ENCODE results near the gene CNTN5. TPM values are rescaled to one million over a fixed set of nuclear protein-coding genes. Genes with fewer than 3 reads are reported as not detected.

The CNTN5 gene
- total and polyA plus RNA-seq, 2 donors, result 0.07 to 0.14 TPM

- 87% methylated on average over 1 of the region's 1 CpG for WGBS
- Histone ChIP-seq H3K36me3 (ENCODE audit: control insufficient read depth in 2 of 2, insufficient read depth in 2 of 2, low read length in 1 of 2) (no peaks in the 10 kb centered on the region), H3K4me3 (ENCODE audit: low read length in 2 of 2) (no peak overlapping the region), H3K27me3 (ENCODE audit: control insufficient read depth in 2 of 2, insufficient read depth in 1 of 2, low read length in 1 of 2) (no peaks in the 10 kb centered on the region), H3K27ac (ENCODE audit: low read depth in 1 of 2, low read length in 1 of 2) (no peak overlapping the region), H3K9me3 (ENCODE audit: control insufficient read depth in 2 of 2, insufficient read depth in 1 of 2, low read length in 1 of 2) (no peaks in the 10 kb centered on the region), H3K4me1 (ENCODE audit: control insufficient read depth in 2 of 2, insufficient read depth in 2 of 2, low read length in 2 of 2) (no peaks in the 10 kb centered on the region)
- no peak for DNase-seq (ENCODE audit: low read depth in 6 of 9, low spot score in 9 of 9)
Measured at GRCh38 chr11:99192716-99193115, 172.0 kb downstream of the CNTN5 start.

GRCh38 chr11:99197477-99197876, 176.7 kb downstream of the CNTN5 start:
- no peak for DNase-seq (ENCODE audit: low read depth in 6 of 9, low spot score in 9 of 9)
- 49% methylated on average over 1 of the region's 1 CpG for WGBS
- Histone ChIP-seq H3K4me1 (ENCODE audit: control insufficient read depth in 2 of 2, insufficient read depth in 2 of 2, low read length in 2 of 2) (no peaks in the 10 kb centered on the region), H3K36me3 (ENCODE audit: control insufficient read depth in 2 of 2, insufficient read depth in 2 of 2, low read length in 1 of 2) (no peaks in the 10 kb centered on the region), H3K27ac (ENCODE audit: low read depth in 1 of 2, low read length in 1 of 2) (no peak overlapping the region), H3K9me3 (ENCODE audit: control insufficient read depth in 2 of 2, insufficient read depth in 1 of 2, low read length in 1 of 2) (no peaks in the 10 kb centered on the region), H3K4me3 (ENCODE audit: low read length in 2 of 2) (no peak overlapping the region), H3K27me3 (ENCODE audit: control insufficient read depth in 2 of 2, insufficient read depth in 1 of 2, low read length in 1 of 2) (no peaks in the 10 kb centered on the region)

GRCh38 chr11:99198215-99198614, 177.5 kb downstream of the CNTN5 start:
- DNase-seq (ENCODE audit: low read depth in 6 of 9, low spot score in 9 of 9), result no peak
- 56% methylated on average over 3 of the region's 3 CpGs for WGBS

GRCh38 chr11:99199341-99199740, 178.6 kb downstream of the CNTN5 start:
- Histone ChIP-seq H3K4me3 (ENCODE audit: low read length in 2 of 2) (no peak overlapping the region), H3K9me3 (ENCODE audit: control insufficient read depth in 2 of 2, insufficient read depth in 1 of 2, low read length in 1 of 2) (no peaks in the 10 kb centered on the region), H3K27me3 (ENCODE audit: control insufficient read depth in 2 of 2, insufficient read depth in 1 of 2, low read length in 1 of 2) (no peaks in the 10 kb centered on the region), H3K27ac (ENCODE audit: low read depth in 1 of 2, low read length in 1 of 2) (no peak overlapping the region), H3K36me3 (ENCODE audit: control insufficient read depth in 2 of 2, insufficient read depth in 2 of 2, low read length in 1 of 2) (no peaks in the 10 kb centered on the region), H3K4me1 (ENCODE audit: control insufficient read depth in 2 of 2, insufficient read depth in 2 of 2, low read length in 2 of 2) (no peaks in the 10 kb centered on the region)
- no peak for DNase-seq (ENCODE audit: low read depth in 6 of 9, low spot score in 9 of 9)
- 82% methylated on average over 3 of the region's 3 CpGs for WGBS

More at GRCh38 chr11:99198215-99198614, 177.5 kb downstream of the CNTN5 start:
- no peaks in the 10 kb centered on the region for H3K4me1 ChIP-seq (ENCODE audit: control insufficient read depth in 2 of 2, insufficient read depth in 2 of 2, low read length in 2 of 2)
- H3K9me3 ChIP-seq (ENCODE audit: control insufficient read depth in 2 of 2, insufficient read depth in 1 of 2, low read length in 1 of 2), result no peaks in the 10 kb centered on the region
- no peak overlapping the region for H3K4me3 ChIP-seq (ENCODE audit: low read length in 2 of 2)
- no peaks in the 10 kb centered on the region for H3K27me3 ChIP-seq (ENCODE audit: control insufficient read depth in 2 of 2, insufficient read depth in 1 of 2, low read length in 1 of 2)
- no peaks in the 10 kb centered on the region for H3K36me3 ChIP-seq (ENCODE audit: control insufficient read depth in 2 of 2, insufficient read depth in 2 of 2, low read length in 1 of 2)
- H3K27ac ChIP-seq (ENCODE audit: low read depth in 1 of 2, low read length in 1 of 2), result no peak overlapping the region

- Histone ChIP-seq H3K4me3 (ENCODE audit: low read length in 2 of 2) (no peak overlapping the region), H3K4me1 (ENCODE audit: control insufficient read depth in 2 of 2, insufficient read depth in 2 of 2, low read length in 2 of 2) (no peaks in the 10 kb centered on the region), H3K36me3 (ENCODE audit: control insufficient read depth in 2 of 2, insufficient read depth in 2 of 2, low read length in 1 of 2) (no peaks in the 10 kb centered on the region), H3K9me3 (ENCODE audit: control insufficient read depth in 2 of 2, insufficient read depth in 1 of 2, low read length in 1 of 2) (no peaks in the 10 kb centered on the region), H3K27me3 (ENCODE audit: control insufficient read depth in 2 of 2, insufficient read depth in 1 of 2, low read length in 1 of 2) (no peaks in the 10 kb centered on the region), H3K27ac (ENCODE audit: low read depth in 1 of 2, low read length in 1 of 2) (no peak overlapping the region)
- WGBS, result 79% methylated on average over 3 of the region's 3 CpGs
- DNase-seq (ENCODE audit: low read depth in 6 of 9, low spot score in 9 of 9), result no peak
Measured at GRCh38 chr11:99200720-99201119, 180.0 kb downstream of the CNTN5 start.

GRCh38 chr11:99208813-99209212, 188.1 kb downstream of the CNTN5 start:
- Histone ChIP-seq H3K27ac (ENCODE audit: low read depth in 1 of 2, low read length in 1 of 2) (no peak overlapping the region), H3K9me3 (ENCODE audit: control insufficient read depth in 2 of 2, insufficient read depth in 1 of 2, low read length in 1 of 2) (no peaks in the 10 kb centered on the region), H3K36me3 (ENCODE audit: control insufficient read depth in 2 of 2, insufficient read depth in 2 of 2, low read length in 1 of 2) (no peaks in the 10 kb centered on the region), H3K4me1 (ENCODE audit: control insufficient read depth in 2 of 2, insufficient read depth in 2 of 2, low read length in 2 of 2) (no peaks in the 10 kb centered on the region), H3K4me3 (ENCODE audit: low read length in 2 of 2) (no peak overlapping the region), H3K27me3 (ENCODE audit: control insufficient read depth in 2 of 2, insufficient read depth in 1 of 2, low read length in 1 of 2) (no peaks in the 10 kb centered on the region)
- no peak for DNase-seq (ENCODE audit: low read depth in 6 of 9, low spot score in 9 of 9)
- 87% methylated on average over 1 of the region's 1 CpG for WGBS

GRCh38 chr11:99229544-99229943, 208.8 kb downstream of the CNTN5 start:
- Histone ChIP-seq H3K27me3 (ENCODE audit: control insufficient read depth in 2 of 2, insufficient read depth in 1 of 2, low read length in 1 of 2) (no peaks in the 10 kb centered on the region), H3K4me1 (ENCODE audit: control insufficient read depth in 2 of 2, insufficient read depth in 2 of 2, low read length in 2 of 2) (no peaks in the 10 kb centered on the region), H3K27ac (ENCODE audit: low read depth in 1 of 2, low read length in 1 of 2) (no peak overlapping the region), H3K4me3 (ENCODE audit: low read length in 2 of 2) (no peak overlapping the region), H3K36me3 (ENCODE audit: control insufficient read depth in 2 of 2, insufficient read depth in 2 of 2, low read length in 1 of 2) (no peaks in the 10 kb centered on the region), H3K9me3 (ENCODE audit: control insufficient read depth in 2 of 2, insufficient read depth in 1 of 2, low read length in 1 of 2) (no peaks in the 10 kb centered on the region)
- 85% methylated on average over 2 of the region's 2 CpGs for WGBS
- DNase-seq (ENCODE audit: low read depth in 6 of 9, low spot score in 9 of 9), result no peak

GRCh38 chr11:99234534-99234933, 213.8 kb downstream of the CNTN5 start:
- H3K27me3 ChIP-seq (ENCODE audit: control insufficient read depth in 2 of 2, insufficient read depth in 1 of 2, low read length in 1 of 2), result no peaks in the 10 kb centered on the region
- no peaks in the 10 kb centered on the region for H3K9me3 ChIP-seq (ENCODE audit: control insufficient read depth in 2 of 2, insufficient read depth in 1 of 2, low read length in 1 of 2)
- H3K27ac ChIP-seq (ENCODE audit: low read depth in 1 of 2, low read length in 1 of 2), result no peak overlapping the region
- H3K4me3 ChIP-seq (ENCODE audit: low read length in 2 of 2), result no peak overlapping the region
- no peak for DNase-seq (ENCODE audit: low read depth in 6 of 9, low spot score in 9 of 9)
- H3K4me1 ChIP-seq (ENCODE audit: control insufficient read depth in 2 of 2, insufficient read depth in 2 of 2, low read length in 2 of 2), result no peaks in the 10 kb centered on the region
- H3K36me3 ChIP-seq (ENCODE audit: control insufficient read depth in 2 of 2, insufficient read depth in 2 of 2, low read length in 1 of 2), result no peaks in the 10 kb centered on the region

GRCh38 chr11:99238401-99238800, 217.7 kb downstream of the CNTN5 start:
- DNase-seq (ENCODE audit: low read depth in 6 of 9, low spot score in 9 of 9), result no peak
- 91% methylated on average over 1 of the region's 1 CpG for WGBS

More at GRCh38 chr11:99238401-99238800, 217.7 kb downstream of the CNTN5 start:
- Histone ChIP-seq H3K27me3 (ENCODE audit: control insufficient read depth in 2 of 2, insufficient read depth in 1 of 2, low read length in 1 of 2) (no peaks in the 10 kb centered on the region), H3K4me3 (ENCODE audit: low read length in 2 of 2) (no peak overlapping the region), H3K4me1 (ENCODE audit: control insufficient read depth in 2 of 2, insufficient read depth in 2 of 2, low read length in 2 of 2) (no peaks in the 10 kb centered on the region), H3K9me3 (ENCODE audit: control insufficient read depth in 2 of 2, insufficient read depth in 1 of 2, low read length in 1 of 2) (no peaks in the 10 kb centered on the region), H3K27ac (ENCODE audit: low read depth in 1 of 2, low read length in 1 of 2) (no peak overlapping the region), H3K36me3 (ENCODE audit: control insufficient read depth in 2 of 2, insufficient read depth in 2 of 2, low read length in 1 of 2) (no peaks in the 10 kb centered on the region)

Data from thymus (tissue), 11 donors.